GM21619 (cell line): Measurements from ENCODE around the gene PTCD1.

ENCODE experiments used
- ATAC-seq: cut with Tn5 transposase; IDR thresholded peaks from one replicate; pipeline ENCODE4 v1.9.1; 2021; ENCODE audit not compliant: unreplicated experiment

Gene PTCD1

DNA sequence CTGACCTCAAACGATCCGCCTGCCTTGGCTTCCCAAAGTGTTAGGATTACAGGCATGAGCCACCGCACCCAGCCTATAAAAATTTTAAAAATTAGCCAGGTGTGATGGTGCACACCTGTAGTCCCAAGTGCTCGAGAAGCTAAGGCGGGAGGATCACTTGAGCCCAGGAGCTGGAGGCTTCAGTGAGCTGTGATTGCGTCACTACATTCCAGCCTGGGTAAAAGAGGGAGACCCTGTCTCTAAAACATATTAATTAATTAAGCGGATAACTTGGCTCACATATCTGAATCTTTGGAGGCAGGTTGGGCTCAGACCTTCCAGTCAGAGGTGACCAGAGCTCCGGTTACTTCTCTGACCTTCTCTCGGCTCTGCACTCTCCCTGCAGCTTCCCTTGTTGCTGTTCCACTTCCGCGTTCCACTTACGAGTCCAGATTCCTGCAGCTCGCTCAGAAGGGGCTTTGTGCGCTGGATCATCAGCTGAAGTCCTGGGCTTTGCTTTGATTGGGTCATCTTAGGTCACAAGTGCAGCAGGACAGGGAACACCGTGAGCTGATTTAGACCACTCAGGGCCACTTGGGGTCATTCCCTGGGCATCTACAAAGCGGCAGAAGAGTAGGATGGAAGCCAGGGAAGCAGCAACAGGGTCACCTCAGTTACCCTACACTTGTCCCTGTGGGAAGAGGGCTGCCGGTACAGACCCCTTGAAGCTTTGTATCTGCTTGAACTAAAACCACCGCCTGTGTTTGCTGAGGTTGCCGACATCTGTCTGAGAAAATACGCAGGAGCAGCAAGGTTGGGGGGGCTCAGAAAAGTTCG, 66.1 kb downstream of the PTCD1 start:
- ATAC-seq, result no peak

DNA sequence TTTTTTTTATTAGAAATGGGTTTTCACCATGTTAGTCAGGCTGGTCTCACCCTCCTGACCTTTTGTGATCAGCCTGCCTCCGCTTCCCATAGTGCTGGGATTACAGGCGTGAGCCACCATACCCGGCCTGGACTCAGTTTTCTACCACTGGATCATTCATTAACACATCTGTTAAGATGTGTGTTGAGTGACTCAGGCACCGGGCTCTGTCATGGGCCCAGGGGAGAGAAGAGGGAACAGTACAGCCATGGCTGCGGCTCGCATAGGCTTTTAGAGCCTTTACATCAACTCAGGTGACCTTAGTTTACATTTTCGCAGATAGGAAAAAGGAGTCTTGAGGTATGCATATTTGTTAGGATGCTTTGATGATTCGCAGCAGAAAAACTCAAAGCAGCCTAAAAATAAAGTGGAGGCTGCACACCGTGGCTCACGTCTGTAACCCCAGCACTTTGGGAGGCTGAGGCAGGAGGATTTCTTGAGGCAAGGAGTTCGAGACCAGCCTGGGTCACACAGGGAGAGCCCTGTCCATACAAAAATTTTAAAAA, 67.2 kb downstream of the PTCD1 start:
- no peak for ATAC-seq

DNA sequence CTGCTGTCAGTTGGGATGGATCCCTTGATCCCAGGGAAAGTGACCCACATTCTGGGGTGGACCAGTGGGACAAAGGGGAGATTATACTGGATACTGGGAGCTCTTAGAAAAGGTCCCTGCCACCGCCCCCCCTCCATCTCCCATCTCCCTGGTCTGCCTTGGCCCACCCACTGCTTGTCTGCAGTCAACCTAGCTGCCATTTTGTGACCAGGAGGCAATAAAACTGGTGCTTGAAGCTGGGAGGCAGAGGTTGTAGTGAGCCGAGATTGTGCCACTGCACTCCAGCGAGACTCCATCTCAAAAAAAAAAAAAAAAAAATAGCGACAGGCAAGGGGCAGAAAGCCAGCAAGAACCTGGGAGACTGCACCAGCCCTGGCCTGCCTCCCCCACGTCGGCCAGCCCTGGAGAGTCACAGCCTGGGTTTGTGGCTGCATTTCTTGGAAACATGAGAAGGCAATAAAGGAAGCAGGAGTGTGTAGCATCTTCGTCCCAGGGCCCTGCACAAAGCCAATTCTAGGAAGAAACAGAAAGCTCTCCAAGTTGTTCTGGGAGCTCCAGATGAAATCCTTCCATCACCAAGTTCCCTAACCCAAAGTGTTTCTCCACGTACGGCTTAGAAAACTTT, 68.7 kb downstream of the PTCD1 start:
- ATAC-seq, result no peak

DNA sequence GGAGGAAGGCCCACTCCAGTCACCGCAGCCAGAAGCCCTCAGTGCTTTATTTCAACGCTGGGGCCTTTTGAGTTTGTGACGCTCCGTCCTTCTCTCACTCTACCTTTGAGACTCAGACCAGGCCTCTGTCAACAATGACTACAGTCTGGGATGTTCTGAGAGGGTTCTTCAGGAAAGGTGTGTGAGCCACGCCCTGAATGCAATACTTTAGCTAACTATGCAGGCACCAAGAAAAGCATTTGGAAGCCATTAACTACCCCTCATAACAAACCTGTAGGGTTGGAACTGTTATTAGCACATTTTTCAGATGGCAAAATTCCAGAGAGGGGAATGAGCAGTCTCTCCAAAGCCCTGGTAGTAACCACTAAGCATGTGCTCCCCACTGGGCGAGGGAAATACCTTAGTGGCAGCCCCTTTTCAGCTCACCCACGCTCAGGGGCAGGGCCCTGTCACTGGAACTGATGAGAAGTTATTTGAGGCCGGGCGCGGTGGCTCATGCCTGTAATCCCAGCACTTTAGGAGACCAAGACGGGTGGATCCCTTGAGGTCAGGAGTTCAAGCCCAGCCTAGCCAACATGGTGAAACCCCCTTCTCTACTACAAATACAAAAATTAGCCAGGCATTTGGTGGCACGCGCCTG, 69.7 kb downstream of the PTCD1 start:
- no peak for ATAC-seq
